Activated CD8-positive, alpha-beta T cell treated with anti-CD3 and anti-CD28 coated beads for 36 hours (primary cell): ENCODE results near the gene LNX1. TPM values are rescaled to one million over a fixed set of nuclear protein-coding genes. Genes with fewer than 3 reads are reported as not detected.

ENCODE experiments used
- ATAC-seq: fragments of 200-7000 bp; cut with Tn5 transposase; one replicate; pipeline ENCODE4 v1.10.0; 2021; ENCODE audit warnings: mild to moderate bottlenecking, moderate library complexity
- CTCF ChIA-PET: fragments of 350-600 bp; sonication (Branson Sonifier 250); formaldehyde crosslinking; loops from one replicate; lab custom pipeline; 2021; ENCODE audit warnings: antibody characterized with exemption; lab: Charles Lee
- POLR2A ChIA-PET: fragments of 350-600 bp; sonication (Branson Sonifier 250); formaldehyde crosslinking; loops from one replicate; lab custom pipeline; 2021; ENCODE audit warnings: antibody characterized with exemption; lab: Charles Lee
- DNase-seq: peaks from one replicate; pipeline ENCODE4 v3.0.0-alpha.2; 2020
- H3K27ac Mint-ChIP-seq: one replicate; pipeline ENCODE4 v1.8.0; 2021; ENCODE audit warnings: mild to moderate bottlenecking, mixed read lengths
- H3K27me3 Mint-ChIP-seq: one replicate; pipeline ENCODE4 v1.8.0; 2021; ENCODE audit warnings: mixed read lengths
- H3K36me3 Mint-ChIP-seq: one replicate; pipeline ENCODE4 v1.8.0; 2021; ENCODE audit warnings: low read depth, mixed read lengths
- H3K4me1 Mint-ChIP-seq: one replicate; pipeline ENCODE4 v1.8.0; 2021; ENCODE audit warnings: low read depth, mixed read lengths
- H3K4me3 Mint-ChIP-seq: one replicate; pipeline ENCODE4 v1.8.0; 2021; ENCODE audit warnings: mild to moderate bottlenecking, moderate library complexity, mixed read lengths
- H3K9me3 Mint-ChIP-seq: one replicate; pipeline ENCODE4 v1.8.0; 2021; ENCODE audit warnings: mixed read lengths
- CTCF ChIP-seq: fragments of 200-600 bp; IDR thresholded peaks from one replicate; pipeline ENCODE4 v1.8.0; 2022; ENCODE audit warnings: antibody characterized with exemption, mild to moderate bottlenecking
- intact Hi-C: fragments of 100-400 bp; cut with micrococcal nuclease; formaldehyde crosslinking; loops from one replicate; pipeline ENCODE4 v1.10.0; 2022
- total RNA-seq, 2 experiments: library from RNA; stranded (reverse); gene quantifications; one replicate each; pipeline ENCODE4 v1.2.3, GENCODE V29; 2021

The LNX1 gene
- total RNA-seq, 2 experiments from 2014 or later, result not detected

GRCh38 chr4:53553486-53554210, 37.6 kb downstream of the LNX1 start:
- Mint-ChIP-seq H3K27me3 (peaks cover 4% of the 10 kb centered on the region), H3K4me1 (no peaks in the 10 kb centered on the region), H3K36me3 (no peaks in the 10 kb centered on the region), H3K27ac (no peak overlapping the region), H3K4me3 (no peak overlapping the region), H3K9me3 (no peaks in the 10 kb centered on the region)
- POLR2A ChIA-PET, result no interaction called here
- ATAC-seq, result no peak
- intact Hi-C loops, result loop anchor here (10.0 kb wide), 1 partner anchor 81 kb away; no protein-coding TSS in a partner anchor
- TF ChIP-seq CTCF, result no peak
- CTCF ChIA-PET, result no interaction called here
- DNase-seq, result no peak

- intact Hi-C loops, result loop anchor here (10.0 kb wide), 1 partner anchor 82 kb away; no protein-coding TSS in a partner anchor
- no peaks in the 10 kb centered on the region for H3K9me3 Mint-ChIP-seq
- H3K27ac Mint-ChIP-seq, result no peak overlapping the region
- DNase-seq (no peak), ATAC-seq (no peak)
- ChIA-PET POLR2A (no interaction called here), CTCF (no interaction called here)
- no peaks in the 10 kb centered on the region for H3K36me3 Mint-ChIP-seq
- H3K4me1 Mint-ChIP-seq, result no peaks in the 10 kb centered on the region
- H3K4me3 Mint-ChIP-seq, result no peak overlapping the region
- TF ChIP-seq CTCF, result no peak
- H3K27me3 Mint-ChIP-seq, result peaks cover 7% of the 10 kb centered on the region
These were observed 38.6 kb downstream of the LNX1 start for GRCh38 chr4:53552711-53553110.

GRCh38 chr4:53551958-53552357, 39.3 kb downstream of the LNX1 start:
- H3K27ac Mint-ChIP-seq, result no peak overlapping the region
- no peak for ATAC-seq
- intact Hi-C loops, result loop anchor here (10.0 kb wide), 1 partner anchor 83 kb away; no protein-coding TSS in a partner anchor
- no peak for TF ChIP-seq CTCF
- no peaks in the 10 kb centered on the region for H3K9me3 Mint-ChIP-seq
- H3K36me3 Mint-ChIP-seq, result no peaks in the 10 kb centered on the region
- DNase-seq, result no peak
- ChIA-PET POLR2A (no interaction called here), CTCF (no interaction called here)
- H3K4me3 Mint-ChIP-seq, result no peak overlapping the region
- H3K27me3 Mint-ChIP-seq, result peaks cover 10% of the 10 kb centered on the region
- H3K4me1 Mint-ChIP-seq, result no peaks in the 10 kb centered on the region

- Mint-ChIP-seq H3K27me3 (peaks cover 10% of the 10 kb centered on the region), H3K27ac (no peak overlapping the region), H3K4me1 (no peaks in the 10 kb centered on the region), H3K9me3 (no peaks in the 10 kb centered on the region), H3K36me3 (no peaks in the 10 kb centered on the region), H3K4me3 (no peak overlapping the region)
- DNase-seq (no peak), ATAC-seq (no peak)
- POLR2A ChIA-PET, result interaction anchor here (0.6 kb wide), 1 partner anchor 574 kb away, joined by 3 read pairs; no protein-coding TSS in a partner anchor
- CTCF ChIA-PET, result no interaction called here
- intact Hi-C loops, result loop anchor here (10.0 kb wide), 1 partner anchor 83 kb away; no protein-coding TSS in a partner anchor
- TF ChIP-seq CTCF, result no peak
These were observed 39.9 kb downstream of the LNX1 start for GRCh38 chr4:53551281-53551864.

- H3K4me3 Mint-ChIP-seq, result no peak overlapping the region
- TF ChIP-seq CTCF, result no peak
- ATAC-seq, result no peak
- POLR2A ChIA-PET, result no interaction called here
- H3K27ac Mint-ChIP-seq, result no peak overlapping the region
- no peaks in the 10 kb centered on the region for H3K4me1 Mint-ChIP-seq
- intact Hi-C loops, result no loop called here
- CTCF ChIA-PET, result no interaction called here
- H3K9me3 Mint-ChIP-seq, result no peaks in the 10 kb centered on the region
- no peak for DNase-seq
- peaks cover 6% of the 10 kb centered on the region for H3K27me3 Mint-ChIP-seq
- no peaks in the 10 kb centered on the region for H3K36me3 Mint-ChIP-seq
These were observed 42.6 kb downstream of the LNX1 start for GRCh38 chr4:53548662-53549061.
